Smooth muscle cell (in vitro differentiated cells): ENCODE results near the gene USP20. TPM values are rescaled to one million over a fixed set of nuclear protein-coding genes. Genes with fewer than 3 reads are reported as not detected.
"Not testable (repeated sequence)": the region's sequence is repeated elsewhere in the genome, so short reads cannot be mapped to it uniquely, and the experiment has no call there.

ENCODE experiments used
- DNase-seq: peaks from one replicate; lab custom pipeline; 2025; ENCODE audit not compliant: unreplicated experiment; lab: John Stamatoyannopoulos, UW
- H2AFZ ChIP-seq: fragments of 200-600 bp; sonication (generic); 2 replicates; pipeline ENCODE4 v1.6.0; 2016; ENCODE audit warnings: antibody characterized with exemption, low read depth, mild to moderate bottlenecking
- H3F3A ChIP-seq: fragments of 200-600 bp; sonication (generic); 2 replicates; pipeline ENCODE4 v1.6.0; 2017; ENCODE audit warnings: antibody characterized with exemption, low read depth
- H3K27ac ChIP-seq: fragments of 200-600 bp; sonication (generic); 2 replicates; pipeline ENCODE4 v1.5.1; 2016; ENCODE audit warnings: low read depth, mild to moderate bottlenecking
- H3K27me3 ChIP-seq: fragments of 200-600 bp; sonication (generic); 2 replicates; pipeline ENCODE4 v1.6.1; 2016; ENCODE audit warnings: low read depth, mild to moderate bottlenecking
- H3K36me3 ChIP-seq: fragments of 200-600 bp; sonication (generic); 2 replicates; pipeline ENCODE4 v1.5.1; 2016; ENCODE audit warnings: low read depth
- H3K4me1 ChIP-seq: fragments of 200-600 bp; sonication (generic); 2 replicates; pipeline ENCODE4 v1.5.1; 2016; ENCODE audit warnings: low read depth
- H3K4me2 ChIP-seq: fragments of 200-600 bp; sonication (generic); 2 replicates; pipeline ENCODE4 v1.6.0; 2016; ENCODE audit warnings: mild to moderate bottlenecking
- H3K4me3 ChIP-seq: fragments of 200-600 bp; sonication (generic); 2 replicates; pipeline ENCODE4 v1.5.1; 2016; ENCODE audit warnings: mild to moderate bottlenecking
- H3K79me2 ChIP-seq: fragments of 200-600 bp; sonication (generic); 2 replicates; pipeline ENCODE4 v1.6.0; 2016; ENCODE audit warnings: low read depth, mild to moderate bottlenecking
- H3K9ac ChIP-seq: fragments of 200-600 bp; sonication (generic); 2 replicates; pipeline ENCODE4 v1.6.0; 2016; ENCODE audit warnings: low read depth
- H3K9me3 ChIP-seq: fragments of 200-600 bp; sonication (generic); replicated peaks from 2 replicates; pipeline ENCODE4 v1.5.1; 2016; ENCODE audit warnings: low read depth
- H4K20me1 ChIP-seq: fragments of 200-600 bp; sonication (generic); 2 replicates; pipeline ENCODE4 v1.6.0; 2016; ENCODE audit warnings: low read depth
- CTCF ChIP-seq: fragments of 200-600 bp; sonication (generic); IDR thresholded peaks from 2 replicates; pipeline ENCODE4 v1.5.1; 2017; ENCODE audit warnings: borderline replicate concordance, mild to moderate bottlenecking, antibody characterized with exemption; ENCODE audit not compliant: insufficient read depth, poor library complexity, severe bottlenecking
- WGBS: methylation state at CpG from one replicate; pipeline ENCODE4 v1.1.7; 2016; ENCODE audit warnings: low lambda C conversion rate; 5-methylcytosine and 5-hydroxymethylcytosine counted together
- polyA plus RNA-seq: library from polyadenylated mRNA; unstranded; fragments of >200 nt; fragmentation: Nextera tagmentation; extraction: Ambion mirVana; gene quantifications from 2 replicates; pipeline ENCODE4 v1.2.1, GENCODE V29; 2016
- total RNA-seq: library from RNA; depleted of rRNA; stranded (reverse); fragments of >200 nt; gene quantifications from 2 replicates; pipeline ENCODE4 v1.2.3, GENCODE V29; 2014

The USP20 gene
- total and polyA plus RNA-seq, 2 experiments from 2014 or later, result 14.6 to 29.7 TPM

GRCh38 chr9:129794549-129794948 is 40.7 kb upstream of the USP20 start:
- no peak overlapping the region for H2AFZ ChIP-seq
- no peak overlapping the region for H3K27ac ChIP-seq
- H3K9me3 ChIP-seq, result no peaks in the 10 kb centered on the region
- H3K79me2 ChIP-seq, result no peaks in the 10 kb centered on the region
- 86% methylated on average over 8 of the region's 8 CpGs for WGBS
- no peak overlapping the region for H3K4me2 ChIP-seq
- TF ChIP-seq CTCF, result no peak
- no peaks in the 10 kb centered on the region for H3K36me3 ChIP-seq
- no peak overlapping the region for H3K4me3 ChIP-seq
- DNase-seq, result no peak
- H3F3A ChIP-seq, result no peaks in the 10 kb centered on the region
- no peaks in the 10 kb centered on the region for H4K20me1 ChIP-seq
- H3K4me1 ChIP-seq, result no peaks in the 10 kb centered on the region
- no peak overlapping the region for H3K9ac ChIP-seq
- H3K27me3 ChIP-seq, result peaks cover 21% of the 10 kb centered on the region

GRCh38 chr9:129796029-129796428 is 39.2 kb upstream of the USP20 start:
- H3K27me3 ChIP-seq, result peaks cover 21% of the 10 kb centered on the region
- H3K9me3 ChIP-seq, H3F3A ChIP-seq, H3K4me3 ChIP-seq, H3K79me2 ChIP-seq, H3K4me2 ChIP-seq, H4K20me1 ChIP-seq, H3K4me1 ChIP-seq, H3K36me3 ChIP-seq, H2AFZ ChIP-seq, DNase-seq, H3K9ac ChIP-seq, H3K27ac ChIP-seq: not testable (repeated sequence)
- 84% methylated on average over 2 of the region's 2 CpGs for WGBS

GRCh38 chr9:129798973-129799372 is 36.3 kb upstream of the USP20 start:
- no peak overlapping the region for H3K4me3 ChIP-seq
- no peak overlapping the region for H3K27ac ChIP-seq
- H3K9ac ChIP-seq, result no peak overlapping the region
- H3K9me3 ChIP-seq, result no peaks in the 10 kb centered on the region
- peaks cover 21% of the 10 kb centered on the region for H3K27me3 ChIP-seq
- WGBS, result 79% methylated on average over 6 of the region's 6 CpGs
- H2AFZ ChIP-seq, result no peak overlapping the region
- no peak for DNase-seq
- no peaks in the 10 kb centered on the region for H3F3A ChIP-seq
- no peaks in the 10 kb centered on the region for H3K36me3 ChIP-seq
- no peak for TF ChIP-seq CTCF
- no peaks in the 10 kb centered on the region for H4K20me1 ChIP-seq
- peaks cover 2% of the 10 kb centered on the region for H3K79me2 ChIP-seq
- H3K4me1 ChIP-seq, result peaks cover 4% of the 10 kb centered on the region
- no peak overlapping the region for H3K4me2 ChIP-seq

DNA sequence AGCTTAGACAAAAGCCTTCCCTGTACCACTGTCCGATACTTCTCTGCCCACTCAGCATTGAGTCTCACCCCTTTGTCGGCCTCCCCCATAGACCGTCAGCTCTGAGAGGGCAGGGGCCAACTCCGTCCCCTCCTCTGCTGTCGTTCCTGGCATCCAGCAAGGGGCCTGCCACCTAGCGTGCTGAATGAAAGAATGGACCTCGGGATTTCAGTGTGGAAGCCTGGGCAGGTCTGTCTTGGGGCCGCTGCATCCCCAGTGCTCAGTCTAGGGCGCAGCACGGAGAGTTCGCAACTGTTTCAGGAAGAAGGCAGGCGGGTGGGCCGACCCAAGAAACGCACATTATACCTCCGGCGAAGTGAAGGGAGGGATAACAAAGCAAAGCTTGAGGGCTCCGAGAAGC is 33.8 kb upstream of the USP20 start:
- Histone ChIP-seq H2AFZ (no peak overlapping the region), H3K4me3 (no peak overlapping the region), H3K36me3 (no peaks in the 10 kb centered on the region), H3K9me3 (no peaks in the 10 kb centered on the region), H3K9ac (no peak overlapping the region), H3K4me2 (no peak overlapping the region), H3K27ac (no peak overlapping the region), H3F3A (no peaks in the 10 kb centered on the region), H4K20me1 (peaks cover 7% of the 10 kb centered on the region), H3K27me3 (no peaks in the 10 kb centered on the region), H3K79me2 (peaks cover 16% of the 10 kb centered on the region), H3K4me1 (peaks cover 7% of the 10 kb centered on the region)
- TF ChIP-seq CTCF, result no peak
- DNase-seq, result no peak
- WGBS, result 91% methylated on average over 17 of the region's 17 CpGs
